HG03025 (cell line): ENCODE data around the gene ACOX3.
"Not testable (repeated sequence)": the region's sequence is repeated elsewhere in the genome, so short reads cannot be mapped to it uniquely, and the experiment has no call there.

Experiments used
- ATAC-seq: cut with Tn5 transposase; IDR thresholded peaks from one replicate; pipeline ENCODE4 v1.9.1; 2021; ENCODE audit warnings: mild to moderate bottlenecking, moderate library complexity; ENCODE audit not compliant: unreplicated experiment, low FRiP score

ACOX3 gene

GRCh38 chr4:8343967-8344331, 96.6 kb downstream of the ACOX3 start:
- ATAC-seq: no peak

GRCh38 chr4:8343262-8343966, 97.1 kb downstream of the ACOX3 start:
- ATAC-seq: no peak

- ATAC-seq: no peak
These were observed 97.8 kb downstream of the ACOX3 start for GRCh38 chr4:8342651-8343261.

GRCh38 chr4:8341691-8342090, 98.8 kb downstream of the ACOX3 start:
- no peak for ATAC-seq

- ATAC-seq: not testable (repeated sequence)
These were observed 99.2 kb downstream of the ACOX3 start for GRCh38 chr4:8341281-8341680.

- no peak for ATAC-seq
These were observed 99.7 kb downstream of the ACOX3 start for GRCh38 chr4:8340781-8341241.

- no peak for ATAC-seq
These were observed 102.1 kb downstream of the ACOX3 start for GRCh38 chr4:8338351-8338961.

- no peak for ATAC-seq
These were observed 104.0 kb downstream of the ACOX3 start for GRCh38 chr4:8336412-8337075.

GRCh38 chr4:8335848-8336247, 104.7 kb downstream of the ACOX3 start:
- no peak for ATAC-seq

GRCh38 chr4:8334786-8335460, 105.6 kb downstream of the ACOX3 start:
- no peak for ATAC-seq

GRCh38 chr4:8333726-8334460, 106.6 kb downstream of the ACOX3 start:
- no peak for ATAC-seq

- no peak for ATAC-seq
These were observed 107.6 kb downstream of the ACOX3 start for GRCh38 chr4:8332891-8333331.

GRCh38 chr4:8332038-8332857, 108.3 kb downstream of the ACOX3 start:
- no peak for ATAC-seq

GRCh38 chr4:8331575-8331955, 109.0 kb downstream of the ACOX3 start:
- ATAC-seq: no peak

- no peak for ATAC-seq
These were observed 109.5 kb downstream of the ACOX3 start for GRCh38 chr4:8330821-8331574.

GRCh38 chr4:8329859-8330761, 110.4 kb downstream of the ACOX3 start:
- ATAC-seq: no peak

- no peak for ATAC-seq
These were observed 111.0 kb downstream of the ACOX3 start for GRCh38 chr4:8329560-8329858.
